SK-N-SH (cell line): ENCODE results near the gene PRR23A.

Experiments
- EZH2phosphoT487 ChIP-seq: fragments of 200-600 bp; sonication (generic); IDR thresholded peaks from 2 replicates; pipeline ENCODE4 v1.6.1; 2017; ENCODE audit warnings: low read depth, mixed run types, mild to moderate bottlenecking, antibody characterized with exemption, moderate library complexity, borderline replicate concordance
- POLR2AphosphoS5 ChIP-seq: IDR thresholded peaks from 2 replicates; pipeline ENCODE4 v1.6.1; 2012; ENCODE audit warnings: low read depth, low read length
- RFX5 ChIP-seq: IDR thresholded peaks from 2 replicates; pipeline ENCODE4 v1.6.1; 2012; ENCODE audit warnings: mild to moderate bottlenecking, improper control_type of control experiment, low read length
- TCF12 ChIP-seq: IDR thresholded peaks from 2 replicates; pipeline ENCODE4 v1.4.0; 2012
- YY1 ChIP-seq: IDR thresholded peaks from 2 replicates; pipeline ENCODE4 v1.4.0; 2012; ENCODE audit warnings: low read depth, mild to moderate bottlenecking
- TF ChIP-seq, protein P1 (sequence below): fragments of 200-600 bp; sonication (generic); IDR thresholded peaks from 2 replicates; pipeline ENCODE4 v1.6.1; 2017; ENCODE audit warnings: antibody characterized with exemption, mild to moderate bottlenecking, moderate library complexity
- TF ChIP-seq, protein P2 (sequence below): fragments of 150-350 bp; IDR thresholded peaks from 2 replicates; pipeline ENCODE4 v1.6.1; 2017; ENCODE audit warnings: antibody characterized with exemption, low read length, low read depth, borderline replicate concordance
- TF ChIP-seq, protein P3 (sequence below): IDR thresholded peaks from 2 replicates; pipeline ENCODE4 v1.4.0; 2012; ENCODE audit warnings: low read depth, borderline replicate concordance

DNA sequence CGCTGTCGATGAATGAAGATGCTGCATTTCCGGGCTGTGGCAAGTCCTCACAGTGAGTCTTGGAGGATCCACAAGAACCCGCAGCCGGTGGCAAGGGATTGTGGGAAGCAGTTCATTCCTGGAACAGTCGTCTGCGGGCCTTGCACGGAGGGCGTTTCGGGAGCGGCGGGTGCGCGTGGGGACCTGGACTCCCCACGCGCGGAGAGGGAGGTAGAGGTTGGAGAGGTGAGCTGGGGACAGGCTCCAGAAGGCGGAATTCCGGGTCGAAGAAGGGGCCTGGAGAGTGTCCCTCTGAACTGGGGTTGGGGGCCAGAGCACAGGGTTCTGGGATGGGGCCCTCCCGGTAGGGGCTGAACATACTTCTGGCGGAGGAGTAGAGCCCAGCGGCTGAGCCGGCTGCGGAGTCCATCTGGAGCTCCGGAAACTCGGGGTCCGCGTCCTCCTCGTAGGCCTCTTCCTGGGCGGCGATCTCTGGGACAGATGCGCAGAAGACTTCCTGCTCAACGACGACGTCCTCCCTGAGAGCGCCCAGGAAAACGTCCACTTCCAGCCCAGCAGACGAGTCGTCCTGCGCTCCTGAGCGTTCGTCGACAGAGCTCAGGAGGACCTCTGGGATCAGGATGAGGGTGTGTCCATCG is 593 bp downstream of the PRR23A start:
- no peak for TF ChIP-seq POLR2AphosphoS5
- TF ChIP-seq RFX5, result no peak
- TF ChIP-seq, protein P1, sequence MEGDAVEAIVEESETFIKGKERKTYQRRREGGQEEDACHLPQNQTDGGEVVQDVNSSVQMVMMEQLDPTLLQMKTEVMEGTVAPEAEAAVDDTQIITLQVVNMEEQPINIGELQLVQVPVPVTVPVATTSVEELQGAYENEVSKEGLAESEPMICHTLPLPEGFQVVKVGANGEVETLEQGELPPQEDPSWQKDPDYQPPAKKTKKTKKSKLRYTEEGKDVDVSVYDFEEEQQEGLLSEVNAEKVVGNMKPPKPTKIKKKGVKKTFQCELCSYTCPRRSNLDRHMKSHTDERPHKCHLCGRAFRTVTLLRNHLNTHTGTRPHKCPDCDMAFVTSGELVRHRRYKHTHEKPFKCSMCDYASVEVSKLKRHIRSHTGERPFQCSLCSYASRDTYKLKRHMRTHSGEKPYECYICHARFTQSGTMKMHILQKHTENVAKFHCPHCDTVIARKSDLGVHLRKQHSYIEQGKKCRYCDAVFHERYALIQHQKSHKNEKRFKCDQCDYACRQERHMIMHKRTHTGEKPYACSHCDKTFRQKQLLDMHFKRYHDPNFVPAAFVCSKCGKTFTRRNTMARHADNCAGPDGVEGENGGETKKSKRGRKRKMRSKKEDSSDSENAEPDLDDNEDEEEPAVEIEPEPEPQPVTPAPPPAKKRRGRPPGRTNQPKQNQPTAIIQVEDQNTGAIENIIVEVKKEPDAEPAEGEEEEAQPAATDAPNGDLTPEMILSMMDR, result no peak
- no peak for TF ChIP-seq YY1
- no peak for TF ChIP-seq EZH2phosphoT487
- TF ChIP-seq, protein P2, sequence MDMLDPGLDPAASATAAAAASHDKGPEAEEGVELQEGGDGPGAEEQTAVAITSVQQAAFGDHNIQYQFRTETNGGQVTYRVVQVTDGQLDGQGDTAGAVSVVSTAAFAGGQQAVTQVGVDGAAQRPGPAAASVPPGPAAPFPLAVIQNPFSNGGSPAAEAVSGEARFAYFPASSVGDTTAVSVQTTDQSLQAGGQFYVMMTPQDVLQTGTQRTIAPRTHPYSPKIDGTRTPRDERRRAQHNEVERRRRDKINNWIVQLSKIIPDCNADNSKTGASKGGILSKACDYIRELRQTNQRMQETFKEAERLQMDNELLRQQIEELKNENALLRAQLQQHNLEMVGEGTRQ, result no peak
- TF ChIP-seq TCF12, result no peak
- TF ChIP-seq, protein P3, sequence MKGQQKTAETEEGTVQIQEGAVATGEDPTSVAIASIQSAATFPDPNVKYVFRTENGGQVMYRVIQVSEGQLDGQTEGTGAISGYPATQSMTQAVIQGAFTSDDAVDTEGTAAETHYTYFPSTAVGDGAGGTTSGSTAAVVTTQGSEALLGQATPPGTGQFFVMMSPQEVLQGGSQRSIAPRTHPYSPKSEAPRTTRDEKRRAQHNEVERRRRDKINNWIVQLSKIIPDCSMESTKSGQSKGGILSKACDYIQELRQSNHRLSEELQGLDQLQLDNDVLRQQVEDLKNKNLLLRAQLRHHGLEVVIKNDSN, result no peak
